ENCODE results near the gene ARHGAP15.

The ARHGAP15 gene

DNA sequence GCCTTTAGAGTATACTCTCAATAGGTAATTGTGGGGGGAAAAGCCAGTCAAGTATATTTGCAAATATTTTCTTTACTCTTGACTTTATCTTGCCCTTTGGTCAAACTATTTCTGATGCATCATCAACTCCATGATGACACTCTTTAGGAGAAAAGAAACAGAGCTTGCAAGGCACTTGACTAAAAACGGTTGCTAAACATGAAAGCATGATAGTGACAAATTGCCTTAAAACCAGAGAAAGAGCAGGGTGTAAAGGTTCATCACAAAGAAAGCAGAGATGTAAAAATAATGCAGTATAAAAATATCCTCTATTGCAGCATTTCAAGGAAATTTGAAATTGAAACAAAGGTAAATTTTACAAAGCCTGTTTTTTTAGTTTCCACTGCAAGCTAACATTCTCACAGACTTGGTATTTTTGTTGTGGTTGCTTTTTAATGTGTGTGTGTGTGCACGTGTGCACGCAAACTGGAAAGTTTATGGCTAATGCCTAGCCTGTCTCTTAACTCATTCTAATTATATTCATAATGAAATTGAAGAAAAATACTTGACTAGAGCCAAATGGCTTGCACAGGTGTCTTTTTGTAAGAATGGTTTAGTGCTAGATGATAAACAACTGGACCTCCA lies 503.6 kb downstream of the ARHGAP15 start:
- DNase-seq (ENCODE audit: low spot score): no peak

DNA sequence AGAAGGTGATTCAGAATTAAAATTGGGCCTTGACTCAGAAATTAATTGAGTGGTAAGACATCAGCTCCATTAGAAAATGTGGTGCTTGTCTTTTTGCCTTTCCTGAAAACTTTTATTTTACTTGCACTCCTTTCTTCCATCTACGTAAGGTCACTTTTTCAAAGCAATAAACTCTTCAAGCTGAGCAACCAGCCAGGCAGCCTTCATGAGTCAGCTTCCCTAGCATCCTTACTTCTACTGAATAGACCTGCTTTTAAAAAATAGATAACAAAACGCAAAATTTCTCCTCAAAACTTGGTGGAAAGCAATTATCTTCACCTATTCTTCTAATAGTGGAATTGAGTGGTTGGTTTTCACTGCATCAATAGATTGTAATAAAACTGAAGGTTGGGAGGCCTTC lies 504.2 kb downstream of the ARHGAP15 start:
- DNase-seq (ENCODE audit: low spot score): no peak

DNA sequence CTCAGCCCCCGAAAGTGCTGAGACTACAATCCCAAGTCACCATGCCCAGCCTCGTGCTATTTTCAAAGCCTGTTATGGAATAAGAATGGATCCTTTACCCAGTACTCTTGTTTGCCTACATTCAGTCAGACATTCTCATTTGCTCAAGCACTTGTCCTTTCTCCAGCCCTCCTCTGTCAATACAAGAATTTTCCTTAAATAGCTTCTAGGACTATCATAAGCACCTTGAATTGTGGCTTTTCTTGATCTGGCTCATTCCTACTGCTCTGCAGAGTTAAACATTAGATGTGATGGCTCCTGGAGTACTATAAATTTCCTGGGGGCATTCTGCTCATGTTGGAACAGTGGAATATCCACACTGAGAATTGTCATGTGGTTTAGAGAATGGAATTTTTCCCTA lies 506.1 kb downstream of the ARHGAP15 start:
- no peak for DNase-seq (ENCODE audit: low spot score)

DNA sequence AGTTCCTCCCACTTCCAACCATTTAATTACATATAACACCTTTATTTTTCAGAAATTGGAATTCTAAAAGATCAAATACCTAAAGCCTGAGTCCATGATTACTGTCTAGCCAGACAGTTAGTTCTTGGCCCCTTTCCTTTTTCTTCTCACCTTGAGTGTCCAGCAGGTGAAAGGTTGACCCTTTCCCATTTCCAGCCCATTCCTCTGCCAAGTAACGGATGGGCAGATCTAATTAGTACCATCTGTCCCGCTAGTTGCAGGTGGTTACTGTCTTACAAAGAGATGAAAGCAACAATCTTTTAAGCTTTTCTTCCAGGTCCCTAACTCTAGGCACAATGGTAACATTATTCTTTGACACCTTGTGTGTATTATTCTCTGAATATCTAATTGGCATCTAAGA lies 506.7 kb downstream of the ARHGAP15 start:
- peak; percentile 61 for DNase-seq (ENCODE audit: low spot score)

DNA sequence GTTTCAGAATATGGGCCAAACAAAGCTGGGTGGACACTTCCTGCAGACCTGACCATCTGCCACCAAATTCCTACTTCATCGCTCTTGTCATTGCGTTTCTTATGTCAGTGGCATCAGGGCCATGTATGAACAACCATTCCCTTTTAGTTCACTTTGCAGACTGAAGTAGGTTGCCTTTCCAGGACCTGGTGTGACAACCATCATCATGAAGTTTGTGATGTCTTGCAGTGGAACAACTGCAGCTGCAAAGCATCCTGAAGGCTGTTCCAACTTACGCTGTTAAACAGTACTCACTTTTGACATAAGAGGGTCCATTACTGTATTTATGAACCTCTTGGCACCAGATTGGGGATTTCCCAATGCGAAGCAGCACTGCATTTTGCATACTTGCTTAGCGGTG lies 511.6 kb downstream of the ARHGAP15 start:
- DNase-seq (ENCODE audit: low spot score): peak; percentile 44

DNA sequence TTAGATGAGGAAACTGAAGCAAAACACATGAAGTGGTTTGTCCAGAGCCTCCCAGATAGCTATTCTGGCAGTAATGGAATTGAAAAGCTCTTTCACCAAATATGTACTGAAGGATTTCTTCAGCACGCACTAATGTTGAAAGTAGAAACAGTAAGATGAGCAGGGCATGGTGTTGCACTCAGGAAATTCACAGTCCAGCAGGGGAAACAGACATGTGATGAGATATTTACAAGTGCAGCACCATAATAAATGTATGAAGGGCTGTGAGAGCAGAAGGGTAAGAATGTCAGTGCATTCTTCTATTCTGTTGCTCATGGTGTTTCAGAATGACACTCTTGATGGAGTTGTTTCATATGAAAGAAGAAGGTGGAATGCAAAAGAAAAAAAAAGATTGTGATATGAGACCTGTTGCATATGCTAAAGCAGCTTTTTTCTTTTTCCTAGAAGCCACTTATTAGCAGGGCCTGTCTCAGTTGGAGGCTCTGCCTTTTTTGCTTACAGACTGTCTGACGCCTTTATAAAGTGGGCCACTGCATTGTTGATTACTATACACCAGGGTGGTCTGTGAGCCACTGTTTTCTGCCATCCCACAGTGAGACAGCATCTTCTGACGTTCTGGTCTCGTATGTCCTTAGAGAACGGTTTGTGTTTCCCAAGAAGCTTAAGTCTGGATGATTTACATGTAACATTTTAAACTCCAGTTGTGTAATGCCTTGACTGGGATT lies 516.9 kb downstream of the ARHGAP15 start:
- DNase-seq (ENCODE audit: low spot score): no peak

DNA sequence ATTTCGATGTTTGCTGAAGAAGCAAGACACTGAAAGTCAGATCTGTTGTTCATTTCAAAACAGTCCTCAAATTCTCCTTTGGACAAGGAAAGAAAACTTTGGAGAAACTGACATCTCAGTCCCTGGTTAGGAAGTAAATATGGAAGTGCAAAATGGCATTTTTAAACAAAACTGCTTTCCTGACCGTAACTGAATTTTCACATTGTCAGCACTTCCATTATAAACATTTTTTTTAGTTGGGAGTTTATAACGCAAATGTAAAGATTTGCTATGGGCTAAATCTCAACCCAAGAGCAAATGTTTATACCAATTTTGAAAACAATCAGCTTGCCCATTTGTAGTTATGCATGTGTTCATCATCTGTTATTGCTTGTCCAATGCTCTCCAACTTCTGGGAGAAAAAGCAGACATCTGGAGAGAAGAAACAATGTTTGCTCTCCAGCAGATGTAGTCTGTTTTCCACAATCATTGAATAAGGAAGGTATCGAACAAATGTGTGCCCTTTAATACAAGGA lies 520.1 kb downstream of the ARHGAP15 start:
- DNase-seq (ENCODE audit: low spot score): no peak

DNA sequence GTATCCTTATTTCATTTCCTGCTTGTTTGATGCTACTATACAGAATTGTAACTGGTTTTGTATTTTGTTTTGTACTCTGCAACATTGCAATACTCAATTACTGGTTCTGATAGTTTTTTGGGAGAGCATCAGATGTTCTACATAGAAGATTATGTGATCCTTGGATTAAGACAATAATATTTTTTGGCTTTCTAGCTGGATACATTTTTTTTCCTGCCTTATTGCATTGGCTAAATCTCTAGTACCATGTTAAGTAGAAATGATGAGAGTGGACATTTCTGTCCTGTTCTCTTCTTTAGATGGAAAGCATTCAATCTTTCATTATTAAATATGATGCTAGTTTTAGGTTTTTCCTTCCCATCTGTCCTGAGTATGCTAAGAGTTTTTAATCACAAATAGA lies 523.5 kb downstream of the ARHGAP15 start:
- no peak for DNase-seq (ENCODE audit: low spot score)

DNA sequence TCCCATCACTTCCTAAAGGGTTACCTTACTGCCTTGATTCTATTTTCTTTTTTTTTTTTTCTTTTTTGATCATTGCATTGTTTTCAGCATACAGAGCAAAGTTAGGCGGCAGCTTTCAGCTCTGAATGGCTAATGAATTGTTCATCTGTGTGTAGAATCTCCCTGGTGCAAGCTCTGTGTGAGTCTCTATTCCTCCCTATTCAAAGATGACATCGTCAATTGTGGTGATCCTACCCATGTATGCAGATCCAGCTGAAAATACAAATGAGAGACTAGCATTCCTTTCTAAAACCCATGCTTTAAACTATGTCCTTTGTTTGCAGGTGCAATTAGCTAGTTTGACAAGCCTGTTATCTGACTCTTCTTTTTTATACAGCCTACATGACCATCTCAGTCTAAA lies 539.0 kb downstream of the ARHGAP15 start:
- no peak for DNase-seq (ENCODE audit: low spot score)

DNA sequence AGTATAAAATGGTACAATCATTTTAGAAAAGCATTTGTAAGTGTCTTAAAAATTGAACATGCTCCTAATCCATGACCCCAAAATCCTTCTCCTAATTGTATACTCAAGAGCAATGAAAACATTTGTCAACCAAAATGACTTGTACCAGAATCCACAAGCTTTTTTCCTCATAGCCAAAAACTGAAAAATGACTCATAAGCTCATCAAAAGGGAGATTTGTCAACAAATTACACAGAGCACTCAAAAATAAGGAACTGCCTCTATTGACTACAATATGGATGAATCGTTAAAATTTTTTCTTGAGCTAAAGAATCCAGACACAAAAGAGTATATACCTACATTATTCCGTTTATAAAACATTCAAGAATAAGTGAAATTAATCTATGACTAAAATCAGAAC lies 544.8 kb downstream of the ARHGAP15 start:
- no peak for DNase-seq (ENCODE audit: low spot score)

DNA sequence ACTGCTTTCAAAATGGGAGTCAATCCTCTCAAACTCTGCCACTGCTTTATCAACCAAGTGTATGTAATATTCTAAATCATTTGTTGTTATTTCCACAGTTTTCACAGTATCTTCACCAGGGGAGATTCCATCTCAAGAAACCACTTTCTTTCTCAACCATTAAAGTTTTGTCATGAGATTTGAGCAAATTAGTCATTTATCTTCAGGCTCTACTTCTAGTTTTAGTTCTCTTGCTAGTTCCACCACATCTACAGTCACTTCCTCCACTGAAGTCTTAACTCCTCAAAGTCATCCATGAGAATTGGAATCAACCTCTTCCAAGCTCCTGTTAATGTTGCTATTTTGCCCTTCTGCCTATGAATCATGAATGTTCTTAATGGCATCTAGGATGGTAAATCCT lies 545.8 kb downstream of the ARHGAP15 start:
- no peak for DNase-seq (ENCODE audit: low spot score)

DNA sequence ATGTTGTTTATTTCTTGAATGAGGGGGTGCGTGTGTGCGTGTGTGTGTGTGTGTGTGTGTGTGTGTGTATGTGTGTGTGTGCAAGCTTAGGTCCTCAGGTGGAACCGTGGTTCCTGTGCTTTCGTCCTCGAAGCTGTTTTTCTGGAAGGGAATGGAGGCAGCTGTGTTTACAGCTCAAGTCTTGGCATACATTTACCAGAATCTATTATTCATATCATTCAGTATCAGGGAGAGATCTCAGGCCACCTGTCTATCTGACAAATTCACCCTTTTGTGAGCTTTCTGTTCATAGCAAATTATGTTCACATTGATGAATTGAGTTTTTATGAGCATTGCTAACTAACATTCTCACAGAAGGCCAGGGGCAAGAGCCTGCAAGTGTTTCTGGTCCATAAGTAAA lies 550.4 kb downstream of the ARHGAP15 start:
- no peak for DNase-seq (ENCODE audit: low spot score)

DNA sequence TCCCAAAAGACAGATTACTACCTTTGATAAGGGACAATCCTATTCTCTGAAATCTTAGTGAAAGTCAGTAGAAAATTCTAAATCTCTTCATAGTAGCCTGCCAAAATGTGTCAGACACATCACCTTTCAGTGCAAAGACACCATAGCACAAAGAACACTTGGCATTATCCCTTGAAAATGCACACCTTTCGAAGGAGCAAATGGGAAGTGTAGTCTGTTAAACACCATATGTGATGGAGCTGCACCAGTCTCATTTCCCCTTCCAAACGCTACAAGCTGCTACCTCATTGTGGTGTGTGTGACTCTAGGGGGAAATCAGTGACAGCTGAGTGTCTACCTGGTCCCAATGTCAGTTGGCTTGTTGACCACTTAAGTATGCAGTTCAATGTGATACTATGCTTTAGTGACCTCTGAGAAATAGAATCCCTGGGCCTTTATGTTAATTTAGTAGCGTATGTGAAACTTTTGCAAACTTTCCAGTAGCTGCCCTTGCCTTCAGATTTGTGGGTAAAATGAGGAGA lies 551.7 kb downstream of the ARHGAP15 start:
- DNase-seq (ENCODE audit: low spot score): no peak

DNA sequence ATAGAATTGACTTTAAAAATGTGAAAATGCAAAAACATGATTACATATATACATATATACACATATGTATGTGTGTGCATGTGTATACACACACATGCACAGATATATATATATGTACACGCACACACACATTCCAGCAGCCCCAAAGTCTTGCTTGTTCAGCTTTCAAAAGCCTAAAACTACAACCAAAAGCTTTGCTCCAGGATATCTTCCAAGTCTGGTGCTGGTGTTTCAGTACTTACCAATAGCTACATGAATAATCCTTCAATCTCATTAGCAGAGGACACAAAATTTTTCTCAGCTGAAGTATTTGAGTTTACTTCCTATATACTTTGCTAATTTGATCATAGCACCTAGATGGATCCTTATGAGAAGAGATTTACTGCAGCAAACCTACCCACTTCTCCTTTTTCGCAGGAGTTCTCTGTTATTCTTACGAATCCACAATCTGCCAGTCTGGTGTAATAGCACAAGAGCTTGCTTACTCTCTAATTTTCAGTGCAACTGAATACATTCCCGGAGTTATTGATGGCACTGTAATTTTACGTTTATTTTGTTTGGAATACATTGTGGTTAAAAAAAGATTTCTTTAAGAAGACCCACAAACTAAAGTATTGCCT lies 553.3 kb downstream of the ARHGAP15 start:
- DNase-seq (ENCODE audit: low spot score): no peak

DNA sequence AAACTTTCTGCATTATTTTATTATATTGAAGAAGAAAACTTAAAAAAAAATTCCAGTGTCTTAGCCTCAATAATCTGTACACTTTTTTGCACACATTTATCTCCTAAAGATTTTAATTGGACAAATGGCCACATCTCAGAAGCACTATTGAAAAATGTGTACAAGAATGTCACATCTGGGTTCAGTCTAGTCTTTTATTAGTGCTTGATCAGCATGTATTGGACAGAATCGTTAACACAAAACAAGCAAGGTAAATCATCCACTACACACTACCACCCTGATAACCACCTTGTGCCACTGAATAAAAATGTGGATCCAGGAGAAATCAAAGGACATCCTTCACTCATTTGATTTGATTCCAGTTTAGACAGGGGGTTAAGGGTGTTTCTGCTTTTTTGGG lies 554.8 kb downstream of the ARHGAP15 start:
- no peak for DNase-seq (ENCODE audit: low spot score)

DNA sequence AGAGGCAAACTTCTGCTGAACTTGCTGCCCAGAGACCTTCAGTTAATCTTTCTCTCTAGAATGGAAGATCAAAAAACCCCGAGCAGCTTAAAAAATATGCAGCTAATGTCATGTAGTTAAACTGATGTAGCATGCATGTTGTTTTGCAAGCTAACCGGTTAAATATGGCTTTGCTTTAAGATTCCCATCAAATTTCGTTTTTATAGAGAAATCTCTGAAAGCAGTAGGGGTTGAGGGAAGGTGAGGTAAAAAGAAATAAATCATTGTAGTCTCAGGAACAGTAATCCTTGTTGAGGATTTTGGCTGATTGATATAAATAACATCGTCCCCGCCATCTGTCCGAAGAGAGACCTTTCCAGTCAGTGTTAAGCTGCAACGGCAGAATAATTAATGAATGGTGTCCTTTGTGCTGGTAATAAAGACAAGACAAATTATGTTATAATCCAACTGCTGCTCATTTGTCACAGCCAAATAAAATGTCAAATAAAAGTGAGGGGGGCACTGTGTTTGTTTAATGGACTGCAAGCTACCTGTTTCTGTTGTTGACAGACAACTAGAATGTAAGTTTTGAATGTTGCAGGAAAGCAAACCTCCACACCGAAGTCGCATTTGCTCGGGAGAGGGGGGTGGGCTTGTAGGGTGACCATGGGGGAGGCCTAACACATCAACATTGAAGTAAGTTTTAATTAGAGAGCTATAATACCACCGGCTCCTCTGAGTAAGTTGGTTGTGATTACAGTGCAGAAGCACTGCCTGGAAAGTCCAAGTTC lies 555.5 kb downstream of the ARHGAP15 start:
- DNase-seq (ENCODE audit: low spot score): no peak

DNA sequence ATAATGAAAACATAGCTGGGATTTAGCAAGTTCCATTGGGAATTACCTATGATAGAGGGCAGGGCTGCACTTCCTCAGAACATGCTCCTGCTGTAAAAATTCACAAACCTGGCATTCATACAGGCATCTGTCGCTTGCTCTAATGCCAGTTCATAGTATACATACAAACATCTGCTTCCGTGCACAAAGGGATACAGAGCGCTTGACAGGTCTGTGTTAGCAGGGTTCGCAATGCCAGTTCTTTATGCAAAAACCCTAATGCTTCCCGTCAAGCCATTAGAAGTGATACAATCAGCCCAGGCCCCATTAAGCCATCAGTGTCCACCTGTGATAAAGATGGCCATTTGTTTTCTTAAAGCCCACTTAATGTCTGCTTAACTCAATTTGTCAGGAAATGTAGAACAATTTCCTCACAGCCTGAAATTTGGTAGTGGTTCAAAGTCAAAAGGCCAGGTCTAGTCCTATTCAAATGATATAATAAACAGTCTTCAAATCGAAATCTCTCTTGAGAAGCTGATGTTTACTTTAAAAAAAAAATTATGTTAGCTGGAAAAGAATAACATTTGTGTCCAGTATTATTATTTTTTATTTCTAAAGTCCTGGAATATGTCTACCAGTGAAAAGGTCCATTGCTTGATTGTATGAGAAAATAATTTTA lies 556.3 kb downstream of the ARHGAP15 start:
- DNase-seq (ENCODE audit: low spot score): no peak

DNA sequence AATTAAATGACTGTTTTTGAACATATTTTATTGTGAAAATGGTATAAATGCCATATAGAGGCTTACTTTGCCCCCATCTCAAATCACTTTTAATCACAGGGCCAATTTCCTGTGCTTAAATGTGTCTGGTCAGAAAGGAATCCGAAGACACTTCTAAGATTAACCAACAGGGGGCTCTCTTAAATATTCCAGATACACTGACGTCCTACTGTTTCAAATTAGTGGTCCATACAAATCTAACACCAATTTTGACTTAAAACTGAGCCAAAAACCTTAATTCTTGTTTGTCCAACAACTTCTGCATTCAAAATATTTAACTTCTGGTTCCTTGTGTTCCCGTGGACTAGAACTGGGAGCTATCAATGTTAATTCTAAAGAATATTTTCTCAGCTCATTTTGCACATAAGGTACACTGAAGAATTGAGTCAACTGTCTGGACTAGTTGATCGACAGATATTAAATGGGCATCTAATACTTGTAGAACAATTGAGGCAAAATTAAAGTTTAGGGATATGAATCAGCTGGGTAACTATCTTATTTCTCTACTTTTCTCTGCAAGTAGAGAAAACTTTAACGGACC lies 557.5 kb downstream of the ARHGAP15 start:
- DNase-seq (ENCODE audit: low spot score): peak; percentile 27

DNA sequence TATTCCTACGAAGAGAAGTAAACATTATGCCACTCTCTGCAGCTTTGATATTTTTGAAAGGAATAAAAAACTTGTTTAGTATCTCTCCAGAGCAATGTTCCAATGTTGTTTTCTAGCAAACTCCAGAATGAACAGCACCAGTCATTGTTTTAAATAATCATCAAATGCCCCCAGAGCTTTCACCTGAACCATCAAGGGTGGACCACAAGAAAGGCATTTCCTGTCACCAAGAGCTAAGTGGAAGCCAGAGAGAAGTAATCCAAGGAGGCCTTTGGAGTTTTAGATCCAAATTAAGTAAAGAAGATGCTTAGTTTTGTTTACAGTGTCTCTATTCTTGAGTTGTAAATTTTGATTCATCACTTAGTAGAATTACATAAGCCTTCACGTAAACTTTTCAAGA lies 559.0 kb downstream of the ARHGAP15 start:
- DNase-seq (ENCODE audit: low spot score): no peak

DNA sequence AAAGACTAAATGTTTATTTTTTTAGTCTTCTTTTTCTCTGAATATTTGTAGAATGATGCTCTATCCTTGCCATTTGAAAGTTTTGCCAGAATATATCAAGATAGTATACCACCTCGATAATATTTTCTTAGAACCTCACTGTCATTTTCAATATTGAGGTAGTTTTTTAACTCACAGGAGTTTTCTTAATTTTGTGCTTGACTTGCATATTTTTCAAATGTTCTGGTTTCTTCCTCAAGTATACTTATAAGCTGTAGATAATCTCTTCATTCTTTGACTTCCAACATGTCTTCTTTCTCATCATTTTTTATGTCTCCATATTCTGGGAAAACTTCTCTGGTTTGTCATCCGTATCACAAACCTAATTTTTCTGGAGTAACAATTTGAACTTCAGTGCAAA lies 559.6 kb downstream of the ARHGAP15 start:
- DNase-seq (ENCODE audit: low spot score): no peak

DNA sequence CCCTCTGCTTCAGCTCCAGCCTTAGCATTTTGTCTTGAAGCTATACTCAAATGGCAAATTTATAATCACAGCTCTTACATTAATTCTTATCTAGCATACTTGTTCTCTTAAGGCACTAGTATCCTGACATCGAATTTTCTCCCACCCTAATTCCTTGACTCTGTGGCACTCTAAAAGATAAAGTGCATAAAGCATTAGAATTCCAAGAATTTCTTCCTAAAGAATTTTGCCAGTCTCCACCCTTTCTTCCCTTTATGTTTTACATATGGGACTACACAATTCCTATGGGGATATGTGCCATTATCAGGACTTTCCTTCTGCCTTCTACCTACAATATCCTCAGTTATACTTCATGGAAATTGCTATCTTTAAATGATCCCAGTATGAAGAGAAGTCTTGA lies 560.3 kb downstream of the ARHGAP15 start:
- DNase-seq (ENCODE audit: low spot score): no peak

Data from cerebellar cortex (tissue), 1 donor.